ENCODE measurements around the gene TRMT10C. TPM values are rescaled to one million over a fixed set of nuclear protein-coding genes. Genes with fewer than 3 reads are reported as not detected.

The TRMT10C gene
- polyA plus RNA-seq, 3 donors = 4.1 to 21.0 (median 14.6) TPM

DNA sequence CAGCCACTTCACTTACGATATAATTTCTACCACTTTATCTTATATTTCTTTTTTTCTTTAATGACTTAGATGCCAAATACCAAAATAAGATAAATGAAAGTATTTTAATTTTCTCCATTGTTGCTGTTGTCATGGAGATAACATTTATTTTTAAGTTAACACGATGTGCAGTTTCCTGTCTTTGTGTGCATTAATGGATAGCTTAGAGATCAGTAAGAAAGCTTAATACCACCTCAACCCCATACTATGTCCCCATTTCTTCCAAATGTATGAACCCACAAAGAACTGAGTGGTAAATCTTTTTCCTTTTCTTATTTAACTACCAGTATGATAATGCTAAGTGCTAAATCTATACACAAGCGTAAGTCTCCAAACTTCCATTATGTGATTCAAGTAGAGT lies 29.4 kb downstream of the TRMT10C start:
- no peak overlapping the region for H3K4me3 ChIP-seq (replicated peaks in 1 of 3; ENCODE audit: low read depth in 2 of 3, low read length in 3 of 3)
- no peaks in the 10 kb centered on the region for H3K9me3 Mint-ChIP-seq
- no peak overlapping the region for H3K9ac ChIP-seq (ENCODE audit: insufficient read depth, low read length, poor library complexity, severe bottlenecking)
- peaks cover 10% of the 10 kb centered on the region for H4K20me1 ChIP-seq (ENCODE audit: insufficient read depth, low read length)
- no CpG with 5 or more reads among the region's 3 CpGs for WGBS (ENCODE audit: insufficient coverage)
- DNase-seq = no peak
- no peaks in the 10 kb centered on the region for H3K27me3 Mint-ChIP-seq (ENCODE audit: low read depth in 3 of 3)
- H3K9me3 ChIP-seq (replicated peaks in 1 of 2; ENCODE audit: control insufficient read depth in 1 of 2, insufficient read depth in 1 of 2, low read length in 2 of 2) = no peaks in the 10 kb centered on the region
- no peaks in the 10 kb centered on the region for H3K4me1 ChIP-seq (ENCODE audit: control insufficient read depth in 1 of 2, insufficient read depth in 2 of 2, low read length in 2 of 2)
- peak overlapping the region in 1 of 7 donors; percentile 15 for H3K27ac Mint-ChIP-seq
- no peaks in the 10 kb centered on the region for H3K4me1 Mint-ChIP-seq
- H3K36me3 ChIP-seq (replicated peaks in 1 of 2; ENCODE audit: control insufficient read depth in 1 of 2, insufficient read depth in 2 of 2, low read length in 2 of 2) = peaks cover 63 to 99% of the 10 kb centered on the region in 2 donors
- H2AFZ ChIP-seq (ENCODE audit: insufficient read depth, low read depth, low read length, poor library complexity, severe bottlenecking) = no peak overlapping the region
- intact Hi-C loops (cut with micrococcal nuclease) = no loop called here
- no peak overlapping the region for H3K27ac ChIP-seq (ENCODE audit: low read depth in 1 of 2, low read length in 2 of 2)
- H3K27me3 ChIP-seq (ENCODE audit: control insufficient read depth in 2 of 2, insufficient read depth in 2 of 2, low read length in 2 of 2) = no peaks in the 10 kb centered on the region
- peaks cover 12% of the 10 kb centered on the region for H3K79me2 ChIP-seq (ENCODE audit: insufficient read depth, low read length)
- TF ChIP-seq, protein P1, sequence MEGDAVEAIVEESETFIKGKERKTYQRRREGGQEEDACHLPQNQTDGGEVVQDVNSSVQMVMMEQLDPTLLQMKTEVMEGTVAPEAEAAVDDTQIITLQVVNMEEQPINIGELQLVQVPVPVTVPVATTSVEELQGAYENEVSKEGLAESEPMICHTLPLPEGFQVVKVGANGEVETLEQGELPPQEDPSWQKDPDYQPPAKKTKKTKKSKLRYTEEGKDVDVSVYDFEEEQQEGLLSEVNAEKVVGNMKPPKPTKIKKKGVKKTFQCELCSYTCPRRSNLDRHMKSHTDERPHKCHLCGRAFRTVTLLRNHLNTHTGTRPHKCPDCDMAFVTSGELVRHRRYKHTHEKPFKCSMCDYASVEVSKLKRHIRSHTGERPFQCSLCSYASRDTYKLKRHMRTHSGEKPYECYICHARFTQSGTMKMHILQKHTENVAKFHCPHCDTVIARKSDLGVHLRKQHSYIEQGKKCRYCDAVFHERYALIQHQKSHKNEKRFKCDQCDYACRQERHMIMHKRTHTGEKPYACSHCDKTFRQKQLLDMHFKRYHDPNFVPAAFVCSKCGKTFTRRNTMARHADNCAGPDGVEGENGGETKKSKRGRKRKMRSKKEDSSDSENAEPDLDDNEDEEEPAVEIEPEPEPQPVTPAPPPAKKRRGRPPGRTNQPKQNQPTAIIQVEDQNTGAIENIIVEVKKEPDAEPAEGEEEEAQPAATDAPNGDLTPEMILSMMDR (IDR thresholded peaks at IDR 0.05) = no peak
- H3K4me2 ChIP-seq (replicated peaks; ENCODE audit: extremely low read depth, low read length, poor library complexity, severe bottlenecking) = no peak overlapping the region
- no peak overlapping the region for H3K4me3 Mint-ChIP-seq
- H3K36me3 Mint-ChIP-seq = peaks cover 69 to 86% of the 10 kb centered on the region in 2 donors

DNA sequence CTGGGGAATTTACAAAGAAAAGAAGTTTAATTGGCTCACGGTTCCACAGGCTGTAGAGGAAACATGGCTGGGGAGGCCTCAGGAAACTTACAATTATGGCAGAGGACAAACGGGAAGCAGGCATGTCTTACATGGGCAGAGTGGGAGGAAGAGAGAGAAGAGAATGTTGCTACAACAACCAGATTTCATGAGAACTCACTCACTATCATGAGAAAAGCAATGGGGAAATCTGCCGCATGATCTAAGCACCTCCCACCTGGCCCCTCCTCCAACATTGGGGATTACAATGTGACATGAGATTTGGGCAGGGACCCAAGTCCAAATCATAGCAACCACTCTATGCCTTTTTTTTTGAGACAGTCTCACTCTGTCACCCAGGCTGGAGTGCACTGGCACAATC lies 41.1 kb downstream of the TRMT10C start:
- intact Hi-C loops (cut with micrococcal nuclease) = no loop called here
- H3K4me1 Mint-ChIP-seq = no peaks in the 10 kb centered on the region
- no peaks in the 10 kb centered on the region for H3K27me3 Mint-ChIP-seq (ENCODE audit: low read depth in 3 of 3)
- H3K4me1 ChIP-seq (ENCODE audit: control insufficient read depth in 1 of 2, insufficient read depth in 2 of 2, low read length in 2 of 2) = no peaks in the 10 kb centered on the region
- H2AFZ ChIP-seq (ENCODE audit: insufficient read depth, low read depth, low read length, poor library complexity, severe bottlenecking) = no peak overlapping the region
- no peaks in the 10 kb centered on the region for H3K36me3 ChIP-seq (replicated peaks in 1 of 2; ENCODE audit: control insufficient read depth in 1 of 2, insufficient read depth in 2 of 2, low read length in 2 of 2)
- no peak overlapping the region for H3K4me3 ChIP-seq (replicated peaks in 1 of 3; ENCODE audit: low read depth in 2 of 3, low read length in 3 of 3)
- peaks cover 2 to 23% (median 6%) of the 10 kb centered on the region in 7 donors for H3K9me3 Mint-ChIP-seq
- H3K27ac ChIP-seq (ENCODE audit: low read depth in 1 of 2, low read length in 2 of 2) = no peak overlapping the region
- H3K36me3 Mint-ChIP-seq = peaks cover 0 to 3% of the 10 kb centered on the region in 2 donors
- H3K27ac Mint-ChIP-seq = peak overlapping the region in 3 of 7 donors; percentile 11 to 41 (median 38)
- H3K79me2 ChIP-seq (ENCODE audit: insufficient read depth, low read length) = no peaks in the 10 kb centered on the region
- H3K27me3 ChIP-seq (ENCODE audit: control insufficient read depth in 2 of 2, insufficient read depth in 2 of 2, low read length in 2 of 2) = no peaks in the 10 kb centered on the region
- TF ChIP-seq, protein P1 (IDR thresholded peaks at IDR 0.05) = no peak
- no peak for DNase-seq
- H3K4me3 Mint-ChIP-seq = no peak overlapping the region
- H4K20me1 ChIP-seq (ENCODE audit: insufficient read depth, low read length) = no peaks in the 10 kb centered on the region
- 100% methylated on average over 1 of the region's 3 CpGs for WGBS (ENCODE audit: insufficient coverage)
- H3K9me3 ChIP-seq (replicated peaks in 1 of 2; ENCODE audit: control insufficient read depth in 1 of 2, insufficient read depth in 1 of 2, low read length in 2 of 2) = peaks cover 0 to 9% of the 10 kb centered on the region in 2 donors
- no peak overlapping the region for H3K4me2 ChIP-seq (replicated peaks; ENCODE audit: extremely low read depth, low read length, poor library complexity, severe bottlenecking)
- no peak overlapping the region for H3K9ac ChIP-seq (ENCODE audit: insufficient read depth, low read length, poor library complexity, severe bottlenecking)

Measured in CD14-positive monocyte (primary cell).